Activated CD4-positive, alpha-beta T cell treated with anti-CD3 and anti-CD28 coated beads, Interleukin-10, Interleukin-2, amounts not matched to agents 100 ng/mL and 50 ng/mL, durations not matched to agents 16 hours and 8 hours (primary cell): ENCODE data around the gene COPS7B.
A peak's percentile ranks its signal among the peaks of the same experiment; 100 is the strongest.
"Not testable (repeated sequence)": the region's sequence is repeated elsewhere in the genome, so short reads cannot be mapped to it uniquely, and the experiment has no call there.

Source experiments
- DNase-seq: peaks from one replicate; pipeline ENCODE4 v3.0.0-alpha.2; 2020

COPS7B gene

GRCh38 chr2:231786177-231786916, at the start of gene COPS7B:
TSS of gene COPS7B (plus strand) at chr2:231786445. CDS start at chr2:231788571, 2,126 bp downstream.
- DNase-seq = peak; percentile 86

DNA sequence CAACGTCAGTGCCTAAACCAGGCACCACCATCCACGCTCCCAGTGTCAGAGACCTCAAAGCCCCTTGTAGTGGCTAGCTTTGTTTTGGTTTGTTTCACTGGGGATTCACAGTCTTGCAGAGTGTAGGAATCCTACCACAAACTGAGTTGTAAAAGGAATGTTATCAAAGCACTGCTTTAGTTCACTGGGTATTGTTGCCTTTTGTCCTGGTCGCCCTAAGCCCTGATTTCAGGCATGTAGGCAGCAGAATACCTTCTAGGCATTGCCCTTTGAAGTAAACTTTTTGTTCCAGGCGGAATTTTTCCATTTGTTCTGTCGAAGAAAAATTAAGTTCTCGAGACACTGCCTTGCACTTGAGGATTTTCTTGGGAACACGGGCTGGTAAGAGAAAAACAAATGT, 48.5 kb upstream of the COPS7B start:
- DNase-seq = no peak

- no peak for DNase-seq
Observed at GRCh38 chr2:231743376-231744116, 42.7 kb upstream of the COPS7B start.

DNA sequence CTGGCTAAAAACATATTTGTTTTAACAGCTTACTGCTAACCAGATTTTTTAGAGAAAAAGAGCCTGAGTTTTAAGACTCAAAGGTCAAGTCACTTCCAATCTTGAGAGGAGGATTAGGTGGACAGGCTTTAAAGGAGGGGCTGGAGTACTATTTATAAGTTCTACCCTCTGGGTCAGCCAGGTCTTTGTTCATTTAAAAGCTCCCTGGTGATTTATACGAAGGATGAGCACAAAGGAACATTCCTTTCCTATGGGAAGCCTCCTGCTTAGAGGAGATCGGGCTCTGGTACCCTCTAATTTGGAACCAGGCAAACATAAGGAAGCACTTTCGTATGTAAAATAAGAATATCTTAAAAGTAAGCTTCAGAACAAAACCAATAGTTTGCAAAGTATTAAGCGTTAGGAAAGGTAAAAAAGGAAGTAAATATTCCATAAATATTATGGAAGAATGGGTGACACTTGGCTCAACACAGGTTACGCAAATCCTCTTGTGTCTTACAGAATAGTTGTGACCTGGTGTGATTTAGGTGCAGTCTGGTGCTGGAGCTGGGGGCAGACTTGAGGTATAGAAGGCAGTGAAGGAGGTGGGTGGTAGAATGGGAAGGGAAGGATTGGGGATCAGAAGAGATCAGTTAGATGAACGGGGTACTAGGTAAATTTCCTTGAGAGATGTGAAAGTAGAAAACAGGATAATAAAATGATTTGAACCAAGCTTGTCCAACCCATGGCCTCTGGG, 40.8 kb upstream of the COPS7B start:
- no peak for DNase-seq

- not testable (repeated sequence) for DNase-seq
Observed at GRCh38 chr2:231748153-231748896, 37.9 kb upstream of the COPS7B start.

DNA sequence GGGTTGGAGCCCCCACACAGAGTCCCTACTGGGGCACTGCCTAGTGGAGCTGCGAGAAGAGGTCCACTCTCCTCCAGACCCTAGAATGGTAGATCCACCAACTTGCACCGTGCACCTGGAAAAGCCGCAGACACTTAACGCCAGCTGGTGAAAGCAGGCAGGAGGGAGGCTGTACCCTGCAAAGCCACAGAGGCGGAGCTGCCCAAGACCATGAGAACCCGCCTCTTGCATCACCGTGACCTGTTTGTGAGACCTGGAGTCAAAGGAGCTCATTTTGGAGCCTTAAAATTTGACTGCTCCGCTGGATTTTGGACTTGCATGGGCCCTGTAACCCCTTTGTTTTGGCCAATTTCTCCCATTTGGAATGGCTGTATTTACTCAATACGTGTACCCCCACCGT, 37.2 kb upstream of the COPS7B start:
- not testable (repeated sequence) for DNase-seq

DNA sequence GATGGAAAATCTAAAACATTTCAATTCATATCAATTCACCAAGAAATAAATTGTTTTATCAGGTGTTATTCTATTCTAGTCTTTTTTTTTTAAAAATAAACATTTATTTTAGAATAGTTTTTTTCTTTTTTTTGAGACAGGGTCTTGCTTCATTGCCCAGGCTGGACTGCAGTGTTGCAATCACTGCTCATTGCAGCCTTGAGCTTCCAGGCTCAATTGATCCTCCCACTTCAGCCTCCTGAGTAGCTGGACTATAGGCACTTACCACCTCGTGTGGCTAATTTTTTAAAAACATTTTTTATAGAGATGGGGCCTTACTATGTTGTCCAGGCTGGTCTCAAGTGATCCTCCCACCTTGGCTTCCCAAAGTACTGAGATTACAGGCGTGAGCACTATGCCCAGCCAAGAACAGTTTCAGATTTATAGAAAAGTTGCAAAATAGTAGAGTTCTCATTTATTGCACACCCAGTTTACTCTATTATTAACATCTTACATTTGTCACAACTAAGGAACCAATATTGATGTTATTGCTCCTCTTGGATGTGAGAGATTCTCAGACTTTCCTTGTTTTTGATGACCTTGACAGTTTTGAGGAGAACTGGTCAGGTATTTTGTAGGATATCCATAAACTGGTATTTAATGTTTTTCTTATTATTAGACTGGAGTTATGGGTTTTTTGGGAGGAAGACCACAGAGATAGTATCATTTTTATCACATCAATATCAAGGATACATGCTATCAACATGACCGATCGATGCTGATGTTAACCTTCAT, 35.0 kb upstream of the COPS7B start:
- no peak for DNase-seq

- DNase-seq = no peak
Observed at GRCh38 chr2:231752061-231752460, 34.2 kb upstream of the COPS7B start.

GRCh38 chr2:231761735-231762134, 24.5 kb upstream of the COPS7B start:
- no peak for DNase-seq

GRCh38 chr2:231764124-231764523, 22.1 kb upstream of the COPS7B start:
- no peak for DNase-seq

DNA sequence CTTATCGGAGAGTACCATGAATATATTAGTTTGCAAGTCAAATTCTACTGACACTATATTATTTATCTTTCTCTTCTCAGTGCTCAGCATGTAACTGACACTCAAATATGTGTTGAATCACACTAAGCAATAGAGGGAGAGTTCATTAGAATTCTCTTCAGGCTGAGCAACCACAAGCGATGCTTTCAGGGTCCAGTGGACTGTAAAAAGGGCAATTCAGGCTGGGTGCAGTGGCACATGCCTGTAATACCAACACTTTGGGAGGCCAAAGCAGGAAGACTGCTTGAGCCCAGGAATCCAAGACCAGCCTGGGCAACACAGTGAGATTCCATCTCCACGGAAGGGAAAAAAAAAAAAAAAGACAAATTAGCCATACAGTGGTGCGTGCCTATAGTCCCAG, 21.5 kb upstream of the COPS7B start:
- DNase-seq = no peak

DNA sequence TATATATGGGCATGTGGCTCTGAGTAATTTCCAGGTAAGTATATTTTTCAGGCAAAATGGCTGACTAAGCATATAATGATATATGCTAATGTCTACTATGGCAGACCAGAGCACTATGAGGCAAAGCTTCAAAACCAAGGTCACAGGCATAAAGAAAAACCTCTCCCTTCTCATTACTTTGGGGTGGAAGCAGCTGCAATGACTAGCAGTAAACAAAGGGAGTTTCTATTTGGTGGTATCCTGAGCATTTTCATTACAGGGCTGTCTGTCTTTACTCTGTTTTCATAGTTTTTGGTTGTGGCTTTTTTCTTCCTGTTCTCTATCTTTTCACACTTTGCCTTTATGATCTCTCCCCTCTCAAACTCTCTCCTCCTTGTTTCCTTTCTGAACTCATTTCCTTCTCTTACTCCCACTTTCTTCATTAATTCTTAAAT, 20.7 kb upstream of the COPS7B start:
- DNase-seq = no peak

DNA sequence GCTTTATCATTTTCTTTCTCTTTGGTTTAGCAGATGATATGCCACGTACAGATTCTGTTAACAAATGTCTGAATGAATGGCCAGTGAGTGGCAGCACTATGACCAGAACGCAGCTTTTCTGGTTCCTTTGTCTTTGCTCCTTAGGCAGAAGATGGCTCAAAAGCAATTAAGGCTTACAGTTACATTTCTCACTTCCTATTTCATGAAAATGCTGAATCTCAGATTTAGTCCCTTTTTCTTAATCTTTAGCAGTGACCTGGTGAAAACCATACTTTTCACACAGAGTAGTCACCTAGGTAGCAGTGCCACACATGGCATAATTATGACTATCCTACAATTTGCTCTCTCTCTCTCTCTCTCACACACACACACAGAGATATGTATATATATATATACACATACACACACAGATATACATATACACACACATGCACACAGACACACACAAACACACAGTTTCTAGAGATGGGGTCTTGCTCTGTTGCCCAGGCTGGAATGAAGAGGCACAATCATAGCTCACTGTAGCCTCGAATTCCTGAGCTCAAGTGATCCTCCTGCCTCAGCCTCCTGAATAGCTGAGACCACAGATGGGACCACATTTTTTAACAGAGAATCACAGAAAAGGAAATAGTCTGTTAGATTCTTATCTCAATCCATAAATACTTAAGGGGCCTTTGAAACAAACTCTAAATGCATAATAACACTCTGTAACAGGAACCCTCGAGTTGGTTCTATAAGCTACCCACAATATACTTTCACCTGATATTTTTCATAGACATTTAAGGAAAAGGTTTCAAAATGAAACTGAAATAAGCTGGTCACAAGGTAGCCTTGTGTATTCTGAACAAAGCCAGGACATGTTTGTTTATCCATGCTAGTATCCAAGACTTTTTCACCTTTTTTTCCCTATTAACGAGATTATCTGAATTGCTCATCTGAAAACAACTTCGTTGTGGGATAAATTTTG, 16.8 kb upstream of the COPS7B start:
- no peak for DNase-seq

- DNase-seq = no peak
Observed at GRCh38 chr2:231780123-231780908, 5.9 kb upstream of the COPS7B start.

GRCh38 chr2:231780909-231781797, 5.1 kb upstream of the COPS7B start, which contains the start of gene PDE6D:
TSS of gene PDE6D (minus strand) at chr2:231781282. CDS start at chr2:231781114, 168 bp downstream.
- peak; percentile 98 for DNase-seq

GRCh38 chr2:231781798-231782726, 4.2 kb upstream of the COPS7B start:
- DNase-seq = peak; percentile 50

GRCh38 chr2:231785413-231785812, 832 bp upstream of the COPS7B start:
- DNase-seq = no peak

GRCh38 chr2:231785822-231786176, 446 bp upstream of the COPS7B start:
- no peak for DNase-seq
